ENCODE results near the gene EHHADH.

DNA sequence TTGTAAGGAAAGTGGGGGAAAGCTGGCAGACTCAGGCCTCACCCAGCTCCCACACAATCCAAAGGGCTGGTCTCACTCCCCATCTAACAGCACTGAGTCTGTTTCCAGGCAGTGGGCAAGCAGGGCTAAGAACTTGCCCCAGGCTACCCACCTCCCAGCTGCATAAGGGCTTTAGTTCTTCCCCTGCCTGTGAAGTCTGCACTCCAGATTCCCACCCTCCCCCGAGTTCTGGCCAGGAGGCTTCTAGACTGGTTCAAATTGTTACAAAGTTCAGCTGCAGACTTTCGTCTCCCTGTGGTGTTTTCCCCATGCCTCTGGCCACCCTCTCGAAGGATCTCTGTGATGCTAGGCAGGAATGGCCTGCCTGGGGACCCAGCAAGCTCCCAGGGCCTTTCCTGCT is 11.2 kb downstream of the EHHADH start:
- TF ChIP-seq, protein P1, sequence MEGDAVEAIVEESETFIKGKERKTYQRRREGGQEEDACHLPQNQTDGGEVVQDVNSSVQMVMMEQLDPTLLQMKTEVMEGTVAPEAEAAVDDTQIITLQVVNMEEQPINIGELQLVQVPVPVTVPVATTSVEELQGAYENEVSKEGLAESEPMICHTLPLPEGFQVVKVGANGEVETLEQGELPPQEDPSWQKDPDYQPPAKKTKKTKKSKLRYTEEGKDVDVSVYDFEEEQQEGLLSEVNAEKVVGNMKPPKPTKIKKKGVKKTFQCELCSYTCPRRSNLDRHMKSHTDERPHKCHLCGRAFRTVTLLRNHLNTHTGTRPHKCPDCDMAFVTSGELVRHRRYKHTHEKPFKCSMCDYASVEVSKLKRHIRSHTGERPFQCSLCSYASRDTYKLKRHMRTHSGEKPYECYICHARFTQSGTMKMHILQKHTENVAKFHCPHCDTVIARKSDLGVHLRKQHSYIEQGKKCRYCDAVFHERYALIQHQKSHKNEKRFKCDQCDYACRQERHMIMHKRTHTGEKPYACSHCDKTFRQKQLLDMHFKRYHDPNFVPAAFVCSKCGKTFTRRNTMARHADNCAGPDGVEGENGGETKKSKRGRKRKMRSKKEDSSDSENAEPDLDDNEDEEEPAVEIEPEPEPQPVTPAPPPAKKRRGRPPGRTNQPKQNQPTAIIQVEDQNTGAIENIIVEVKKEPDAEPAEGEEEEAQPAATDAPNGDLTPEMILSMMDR (conservative IDR thresholded peaks at IDR 0.05 in 1 of 2, IDR thresholded peaks at IDR 0.05 in 1 of 2; ENCODE audit: extremely low read depth in 1 of 2, insufficient read depth in 1 of 2, low read depth in 1 of 2, low read length in 2 of 2): no peak
- no peak for TF ChIP-seq EZH2 (IDR thresholded peaks at IDR 0.05; ENCODE audit: borderline replicate concordance, low read length)

All from mammary epithelial cell (primary cell).